Spleen (tissue), 7 donors: Measurements from ENCODE around the gene NEDD1.

Experiments
- CTCF ChIP-seq, 11 experiments: fragments of 200-600 bp in 7 of 11; fragments of 450-650 bp in 4 of 11; sonication (generic) in 4 of 11; IDR thresholded peaks in 8 of 11; conservative IDR thresholded peaks in 3 of 11; 1 replicate in 7 of 11; 2 replicates in 4 of 11; pipeline versions ENCODE4 v1.4.0 to v1.8.0; 2016 to 2021; ENCODE audit warnings: antibody characterized with exemption in 11 of 11, inconsistent platforms in 4 of 11, mild to moderate bottlenecking in 1 of 11
- POLR2A ChIP-seq, 3 donors: fragments of 450-650 bp; IDR thresholded peaks; one replicate each; pipeline ENCODE4 v1.5.1; 2017; ENCODE audit warnings: antibody characterized with exemption in 3 of 3, mild to moderate bottlenecking in 1 of 3
- donor health status: DM: no; HTN: no; CAD: no; lungs with moderate emphysema.
- donor health status: DM: no; HTN: no; CAD: no.
- donor health status: DM: no; HTN: no; CAD: no.

GRCh38 chr12:96878704-96879103 lies 28.4 kb upstream of the NEDD1 start:
- TF ChIP-seq CTCF (IDR thresholded peaks at IDR 0.05 in 8 of 11, conservative IDR thresholded peaks at IDR 0.05 in 3 of 11) (no peak), POLR2A (IDR thresholded peaks at IDR 0.05) (no peak)
